ENCODE measurements around the gene RHO.

The RHO gene

DNA sequence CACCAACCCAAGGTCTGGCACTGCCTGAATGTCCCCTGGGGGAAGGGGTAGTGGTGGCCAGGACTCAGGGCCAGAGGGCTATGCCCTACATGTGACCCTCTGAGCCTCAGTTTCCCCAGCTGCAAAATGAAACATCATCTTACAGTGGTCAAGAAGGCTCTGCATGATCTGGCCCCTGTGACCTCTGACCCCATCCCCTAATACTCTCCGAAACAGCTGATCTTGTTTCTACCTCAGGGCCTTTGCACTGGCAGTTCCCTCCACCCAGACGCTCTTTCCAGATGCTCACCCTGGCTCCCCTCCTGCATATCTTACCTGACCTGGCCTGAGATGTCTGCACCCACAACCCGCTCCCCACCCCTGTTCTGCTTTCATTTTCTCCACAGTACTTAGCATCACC is 56.2 kb downstream of the RHO start:
- no peak for DNase-seq (ENCODE audit: extremely low spot score)
- ChIA-PET CTCF (no interaction called here), POLR2A (no interaction called here)
- TF ChIP-seq ARNT (IDR thresholded peaks at IDR 0.05) (no peak), FOXA1 (IDR thresholded peaks at IDR 0.05) (no peak), SUZ12 (IDR thresholded peaks at IDR 0.05) (no peak), FOXK2 (IDR thresholded peaks at IDR 0.05) (no peak), NFRKB (IDR thresholded peaks at IDR 0.05) (no peak), FOXM1 (IDR thresholded peaks at IDR 0.05; ENCODE audit: borderline replicate concordance) (no peak), SP1 (IDR thresholded peaks at IDR 0.05) (no peak), L3MBTL2 (conservative IDR thresholded peaks at IDR 0.05) (no peak), CTBP1 (IDR thresholded peaks at IDR 0.05; ENCODE audit: borderline replicate concordance) (no peak), LEF1 (IDR thresholded peaks at IDR 0.05; ENCODE audit: borderline replicate concordance) (no peak), TARDBP (IDR thresholded peaks at IDR 0.05) (no peak), HDGF (IDR thresholded peaks at IDR 0.05; ENCODE audit: borderline replicate concordance) (no peak), ZNF384 (IDR thresholded peaks at IDR 0.05) (no peak), BHLHE40 (IDR thresholded peaks at IDR 0.05; ENCODE audit: borderline replicate concordance) (no peak)
- TF ChIP-seq, protein P1, sequence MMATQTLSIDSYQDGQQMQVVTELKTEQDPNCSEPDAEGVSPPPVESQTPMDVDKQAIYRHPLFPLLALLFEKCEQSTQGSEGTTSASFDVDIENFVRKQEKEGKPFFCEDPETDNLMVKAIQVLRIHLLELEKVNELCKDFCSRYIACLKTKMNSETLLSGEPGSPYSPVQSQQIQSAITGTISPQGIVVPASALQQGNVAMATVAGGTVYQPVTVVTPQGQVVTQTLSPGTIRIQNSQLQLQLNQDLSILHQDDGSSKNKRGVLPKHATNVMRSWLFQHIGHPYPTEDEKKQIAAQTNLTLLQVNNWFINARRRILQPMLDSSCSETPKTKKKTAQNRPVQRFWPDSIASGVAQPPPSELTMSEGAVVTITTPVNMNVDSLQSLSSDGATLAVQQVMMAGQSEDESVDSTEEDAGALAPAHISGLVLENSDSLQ (IDR thresholded peaks at IDR 0.05) = no peak
